SJCRH30 (cell line): Measurements from ENCODE around the gene LUC7L. TPM values are rescaled to one million over a fixed set of nuclear protein-coding genes. Genes with fewer than 3 reads are reported as not detected.

Experiments
- DNase-seq, 2 experiments: peaks; one replicate each; pipeline ENCODE4 v3.0.0-alpha.2; 2015 to 2020
- H3K27ac ChIP-seq: fragments of 250-450 bp; sonication (Bioruptor Pico); 2 replicates; pipeline ENCODE4 v1.5.1; 2020; ENCODE audit warnings: mild to moderate bottlenecking, moderate library complexity
- H3K27me3 ChIP-seq: fragments of 250-450 bp; sonication (Bioruptor Pico); 2 replicates; pipeline ENCODE4 v1.5.1; 2020; ENCODE audit warnings: mild to moderate bottlenecking, moderate library complexity
- H3K36me3 ChIP-seq: fragments of 250-450 bp; sonication (Bioruptor Pico); 2 replicates; pipeline ENCODE4 v1.5.1; 2020; ENCODE audit warnings: mild to moderate bottlenecking, moderate library complexity
- H3K4me1 ChIP-seq: fragments of 250-450 bp; sonication (Bioruptor Pico); 2 replicates; pipeline ENCODE4 v1.5.1; 2020; ENCODE audit warnings: mild to moderate bottlenecking, moderate library complexity
- H3K4me3 ChIP-seq: fragments of 250-450 bp; sonication (Bioruptor Pico); 2 replicates; pipeline ENCODE4 v1.5.1; 2020; ENCODE audit warnings: mild to moderate bottlenecking, moderate library complexity
- H3K9me3 ChIP-seq: fragments of 250-450 bp; sonication (Bioruptor Pico); replicated peaks from 2 replicates; pipeline ENCODE4 v1.5.1; 2020; ENCODE audit warnings: mild to moderate bottlenecking, moderate library complexity
- total RNA-seq: library from RNA; depleted of rRNA; stranded (reverse); fragments of >200 nt; shearing (Covaris generic); gene quantifications from 2 replicates; pipeline ENCODE4 v1.2.3, GENCODE V29; 2014; rRNA removed

The LUC7L gene
- total RNA-seq, 1 experiment from 2014 or later: 47.4 TPM

GRCh38 chr16:146646-147045 is 82.6 kb downstream of the LUC7L start:
- no peaks in the 10 kb centered on the region for H3K36me3 ChIP-seq
- DNase-seq: no peak
- no peak overlapping the region for H3K27ac ChIP-seq
- no peaks in the 10 kb centered on the region for H3K27me3 ChIP-seq
- no peaks in the 10 kb centered on the region for H3K9me3 ChIP-seq
- no peak overlapping the region for H3K4me3 ChIP-seq
- peaks cover 5% of the 10 kb centered on the region; the same call in 1 of the 2 replicates for H3K4me1 ChIP-seq

- Histone ChIP-seq H3K4me1 (peaks cover 5% of the 10 kb centered on the region; the same call in 1 of the 2 replicates), H3K36me3 (no peaks in the 10 kb centered on the region), H3K27ac (no peak overlapping the region), H3K9me3 (no peaks in the 10 kb centered on the region), H3K4me3 (no peak overlapping the region), H3K27me3 (no peaks in the 10 kb centered on the region)
- no peak for DNase-seq
These were observed 84.4 kb downstream of the LUC7L start for GRCh38 chr16:144797-145252.

GRCh38 chr16:143456-143855 is 85.8 kb downstream of the LUC7L start:
- no peak overlapping the region for H3K27ac ChIP-seq

GRCh38 chr16:143047-143446 is 86.2 kb downstream of the LUC7L start:
- Histone ChIP-seq H3K36me3 (no peaks in the 10 kb centered on the region), H3K27ac (no peak overlapping the region), H3K27me3 (no peaks in the 10 kb centered on the region), H3K9me3 (no peaks in the 10 kb centered on the region), H3K4me3 (no peak overlapping the region), H3K4me1 (no peaks in the 10 kb centered on the region)
- no peak for DNase-seq

More at GRCh38 chr16:143456-143855, 85.8 kb downstream of the LUC7L start:
- H3K4me3 ChIP-seq: no peak overlapping the region
- no peaks in the 10 kb centered on the region for H3K4me1 ChIP-seq
- no peaks in the 10 kb centered on the region for H3K9me3 ChIP-seq
- H3K36me3 ChIP-seq: no peaks in the 10 kb centered on the region
- no peaks in the 10 kb centered on the region for H3K27me3 ChIP-seq
- DNase-seq: no peak

GRCh38 chr16:142405-142967 is 86.8 kb downstream of the LUC7L start:
- no peak for DNase-seq

GRCh38 chr16:140175-140857 is 88.9 kb downstream of the LUC7L start:
- Histone ChIP-seq H3K4me3 (no peak overlapping the region), H3K27me3 (no peaks in the 10 kb centered on the region), H3K4me1 (no peaks in the 10 kb centered on the region), H3K36me3 (no peaks in the 10 kb centered on the region), H3K27ac (no peak overlapping the region), H3K9me3 (no peaks in the 10 kb centered on the region)
- DNase-seq: no peak

More at GRCh38 chr16:142405-142967, 86.8 kb downstream of the LUC7L start:
- Histone ChIP-seq H3K27me3 (no peaks in the 10 kb centered on the region), H3K4me1 (no peaks in the 10 kb centered on the region), H3K9me3 (no peaks in the 10 kb centered on the region), H3K4me3 (no peak overlapping the region), H3K27ac (no peak overlapping the region), H3K36me3 (no peaks in the 10 kb centered on the region)

Other genes with a start within 250 kb of the LUC7L start
- 20.9 and 24.3 TPM in 2 replicates for gene POLR3K, start 175.8 kb downstream of the LUC7L start, total RNA-seq
- 60.7 and 63.4 TPM in 2 replicates for gene SNRNP25, start 175.6 kb downstream of the LUC7L start, total RNA-seq
- gene RHBDF1, start 156.8 kb downstream of the LUC7L start, total RNA-seq: 24.1 and 25.3 TPM in 2 replicates
- 37.8 and 47.2 TPM in 2 replicates for gene MPG, start 151.2 kb downstream of the LUC7L start, total RNA-seq
- 9.8 and 11.5 TPM in 2 replicates for gene NPRL3, start 90.8 kb downstream of the LUC7L start, total RNA-seq
- gene HBZ, start 76.8 kb downstream of the LUC7L start, total RNA-seq: not detected in 2 replicates
- gene HBM, start 63.5 kb downstream of the LUC7L start, total RNA-seq: not detected in 2 replicates
- not detected in 2 replicates for gene HBA2, start 56.6 kb downstream of the LUC7L start, total RNA-seq
- gene HBA1, start 52.8 kb downstream of the LUC7L start, total RNA-seq: 0.33 TPM in 1 of 2 replicates, not detected in the other
- not detected in 2 replicates for gene HBQ1, start 49.0 kb downstream of the LUC7L start, total RNA-seq
- 28.3 and 28.9 TPM in 2 replicates for gene FAM234A, start 5.4 kb upstream of the LUC7L start, total RNA-seq
- gene RGS11, start 46.5 kb upstream of the LUC7L start, total RNA-seq: not detected in 2 replicates
- gene ARHGDIG, start 51.1 kb upstream of the LUC7L start, total RNA-seq: not detected in 2 replicates
- 0.18 and 0.38 TPM in 2 replicates for gene PDIA2, start 53.7 kb upstream of the LUC7L start, total RNA-seq
- gene AXIN1, start 123.3 kb upstream of the LUC7L start, total RNA-seq: 20.9 and 21.1 TPM in 2 replicates
- 81.4 and 96.8 TPM in 2 replicates for gene MRPL28, start 141.1 kb upstream of the LUC7L start, total RNA-seq
- 25.6 and 27.5 TPM in 2 replicates for gene PGAP6, start 152.5 kb upstream of the LUC7L start, total RNA-seq
- 140 and 149 TPM in 2 replicates for gene NME4, start 167.8 kb upstream of the LUC7L start, total RNA-seq
- gene DECR2, start 172.4 kb upstream of the LUC7L start, total RNA-seq: 4.8 and 5.7 TPM in 2 replicates
- 28.6 and 30.2 TPM in 2 replicates for gene RAB11FIP3, start 196.2 kb upstream of the LUC7L start, total RNA-seq